ENCODE data around the gene FAM83B.

DNA sequence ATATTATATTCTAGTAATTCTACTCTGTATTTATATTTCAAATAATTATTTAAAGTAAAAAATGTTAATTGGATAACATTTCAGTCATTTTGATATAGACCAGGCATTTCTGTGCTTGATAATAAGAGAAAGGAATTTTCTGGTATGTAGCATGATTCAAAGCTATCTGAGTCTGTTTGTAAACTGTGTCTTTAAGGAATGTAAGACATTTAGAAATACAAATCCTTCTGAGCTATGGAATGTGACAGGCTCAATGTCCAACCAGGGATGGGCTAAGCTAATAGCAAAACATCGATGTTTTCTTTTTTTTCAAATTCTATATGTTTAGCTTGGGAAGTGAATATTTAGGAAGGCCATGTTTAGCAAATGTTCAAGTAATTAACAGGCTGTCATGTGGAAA, 41.5 kb upstream of the FAM83B start:
- no peak for TF ChIP-seq POLR2AphosphoS5 (IDR thresholded peaks at IDR 0.05)
- TF ChIP-seq, protein P1, sequence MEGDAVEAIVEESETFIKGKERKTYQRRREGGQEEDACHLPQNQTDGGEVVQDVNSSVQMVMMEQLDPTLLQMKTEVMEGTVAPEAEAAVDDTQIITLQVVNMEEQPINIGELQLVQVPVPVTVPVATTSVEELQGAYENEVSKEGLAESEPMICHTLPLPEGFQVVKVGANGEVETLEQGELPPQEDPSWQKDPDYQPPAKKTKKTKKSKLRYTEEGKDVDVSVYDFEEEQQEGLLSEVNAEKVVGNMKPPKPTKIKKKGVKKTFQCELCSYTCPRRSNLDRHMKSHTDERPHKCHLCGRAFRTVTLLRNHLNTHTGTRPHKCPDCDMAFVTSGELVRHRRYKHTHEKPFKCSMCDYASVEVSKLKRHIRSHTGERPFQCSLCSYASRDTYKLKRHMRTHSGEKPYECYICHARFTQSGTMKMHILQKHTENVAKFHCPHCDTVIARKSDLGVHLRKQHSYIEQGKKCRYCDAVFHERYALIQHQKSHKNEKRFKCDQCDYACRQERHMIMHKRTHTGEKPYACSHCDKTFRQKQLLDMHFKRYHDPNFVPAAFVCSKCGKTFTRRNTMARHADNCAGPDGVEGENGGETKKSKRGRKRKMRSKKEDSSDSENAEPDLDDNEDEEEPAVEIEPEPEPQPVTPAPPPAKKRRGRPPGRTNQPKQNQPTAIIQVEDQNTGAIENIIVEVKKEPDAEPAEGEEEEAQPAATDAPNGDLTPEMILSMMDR (IDR thresholded peaks at IDR 0.05) = no peak
- no peak for TF ChIP-seq EP300 (IDR thresholded peaks at IDR 0.05)
